Loucy (cell line): ENCODE measurements around the gene MYL7.

ENCODE experiments used
- CTCF ChIP-seq: fragments of 200-600 bp; sonication (generic); conservative IDR thresholded peaks from 2 replicates; pipeline ENCODE4 v1.5.1; 2014; ENCODE audit warnings: mild to moderate bottlenecking, antibody characterized with exemption, low read length
- EZH2phosphoT487 ChIP-seq: fragments of 200-600 bp; IDR thresholded peaks from 2 replicates; pipeline ENCODE4 v1.6.1; 2018; ENCODE audit warnings: antibody characterized with exemption, mild to moderate bottlenecking, moderate library complexity, borderline replicate concordance

- TF ChIP-seq CTCF (no peak), EZH2phosphoT487 (no peak)
Observed at GRCh38 chr7:44107961-44108767, 33.0 kb downstream of the MYL7 start.
